ENCODE data around the gene ONECUT1. TPM values are rescaled to one million over a fixed set of nuclear protein-coding genes. Genes with fewer than 3 reads are reported as not detected.

The ONECUT1 gene
- total RNA-seq, 1 donor from 2014 or later: not detected

- H3K27me3 Mint-ChIP-seq (ENCODE audit: unreplicated experiment): peaks cover 48% of the 10 kb centered on the region
- no peak for TF ChIP-seq CTCF (IDR thresholded peaks at IDR 0.05)
- H3K4me1 Mint-ChIP-seq (ENCODE audit: unreplicated experiment): peaks cover 13% of the 10 kb centered on the region
- H3K9me3 Mint-ChIP-seq (ENCODE audit: unreplicated experiment): no peaks in the 10 kb centered on the region
- DNase-seq (ENCODE audit: extremely low spot score, unreplicated experiment): peak; percentile 83
- no peaks in the 10 kb centered on the region for H3K36me3 Mint-ChIP-seq (ENCODE audit: unreplicated experiment)
- no peak overlapping the region for H3K27ac Mint-ChIP-seq (ENCODE audit: unreplicated experiment)
- peak overlapping the region; percentile 26 for H3K4me3 Mint-ChIP-seq (ENCODE audit: unreplicated experiment)
Observed at GRCh38 chr15:52789008-52789600, 1.0 kb downstream of the ONECUT1 start.

GRCh38 chr15:52788099-52788986 is 1.8 kb downstream of the ONECUT1 start:
- peak; percentile 77 for DNase-seq (ENCODE audit: extremely low spot score, unreplicated experiment)
- no peak overlapping the region for H3K27ac Mint-ChIP-seq (ENCODE audit: unreplicated experiment)
- H3K4me3 Mint-ChIP-seq (ENCODE audit: unreplicated experiment): no peak overlapping the region
- no peaks in the 10 kb centered on the region for H3K36me3 Mint-ChIP-seq (ENCODE audit: unreplicated experiment)
- TF ChIP-seq CTCF (IDR thresholded peaks at IDR 0.05): no peak
- peaks cover 55% of the 10 kb centered on the region for H3K27me3 Mint-ChIP-seq (ENCODE audit: unreplicated experiment)
- H3K9me3 Mint-ChIP-seq (ENCODE audit: unreplicated experiment): no peaks in the 10 kb centered on the region
- peaks cover 15% of the 10 kb centered on the region for H3K4me1 Mint-ChIP-seq (ENCODE audit: unreplicated experiment)

GRCh38 chr15:52787549-52788098 is 2.5 kb downstream of the ONECUT1 start:
- Mint-ChIP-seq H3K9me3 (ENCODE audit: unreplicated experiment) (no peaks in the 10 kb centered on the region), H3K27ac (ENCODE audit: unreplicated experiment) (no peak overlapping the region), H3K36me3 (ENCODE audit: unreplicated experiment) (no peaks in the 10 kb centered on the region), H3K27me3 (ENCODE audit: unreplicated experiment) (peaks cover 57% of the 10 kb centered on the region), H3K4me1 (ENCODE audit: unreplicated experiment) (peaks cover 16% of the 10 kb centered on the region), H3K4me3 (ENCODE audit: unreplicated experiment) (no peak overlapping the region)
- DNase-seq (ENCODE audit: extremely low spot score, unreplicated experiment): no peak
- no peak for TF ChIP-seq CTCF (IDR thresholded peaks at IDR 0.05)

- Mint-ChIP-seq H3K27me3 (ENCODE audit: unreplicated experiment) (peaks cover 55% of the 10 kb centered on the region), H3K4me1 (ENCODE audit: unreplicated experiment) (peaks cover 16% of the 10 kb centered on the region), H3K4me3 (ENCODE audit: unreplicated experiment) (no peak overlapping the region), H3K36me3 (ENCODE audit: unreplicated experiment) (no peaks in the 10 kb centered on the region), H3K9me3 (ENCODE audit: unreplicated experiment) (no peaks in the 10 kb centered on the region), H3K27ac (ENCODE audit: unreplicated experiment) (no peak overlapping the region)
- no peak for DNase-seq (ENCODE audit: extremely low spot score, unreplicated experiment)
- no peak for TF ChIP-seq CTCF (IDR thresholded peaks at IDR 0.05)
Observed at GRCh38 chr15:52787123-52787503, 3.0 kb downstream of the ONECUT1 start.
